ENCODE data around the gene SPON1. TPM values are rescaled to one million over a fixed set of nuclear protein-coding genes. Genes with fewer than 3 reads are reported as not detected.

The SPON1 gene
- total and polyA plus RNA-seq, 2 donors (not counting 1 experiment from before 2014, with no cell fraction given), result 0.30 TPM; not detected in 1

GRCh38 chr11:14140991-14141390 lies 178.5 kb downstream of the SPON1 start:
- H3K4me3 ChIP-seq (ENCODE audit: control extremely low read depth in 1 of 5, extremely low read depth in 1 of 5, insufficient read depth in 1 of 5, low read depth in 2 of 5, low read length in 4 of 5), result no peak overlapping the region
- no peak overlapping the region for H2AFZ ChIP-seq (ENCODE audit: insufficient read depth, low read depth, low read length, poor library complexity, severe bottlenecking)
- no peak for ATAC-seq (ENCODE audit: low read depth)
- H3K27me3 Mint-ChIP-seq, result no peaks in the 10 kb centered on the region
- ChIA-PET POLR2A (no interaction called here), CTCF (no interaction called here)
- H3K4me1 Mint-ChIP-seq, result no peaks in the 10 kb centered on the region
- TF ChIP-seq CTCF (IDR thresholded peaks at IDR 0.05), result no peak
- no peak for TF ChIP-seq EZH2 (IDR thresholded peaks at IDR 0.05; ENCODE audit: borderline replicate concordance, insufficient read depth, low read depth, low read length, poor library complexity, severe bottlenecking)
- H3K4me1 ChIP-seq (ENCODE audit: control insufficient read depth in 2 of 2, insufficient read depth in 2 of 2, low read length in 2 of 2), result no peaks in the 10 kb centered on the region
- H3K4me3 Mint-ChIP-seq, result no peak overlapping the region
- H3K27ac Mint-ChIP-seq, result no peak overlapping the region
- DNase-seq, result no peak
- H3K36me3 ChIP-seq (replicated peaks in 1 of 2; ENCODE audit: control extremely low read depth in 1 of 2, control insufficient read depth in 1 of 2, extremely low read depth in 1 of 2, insufficient read depth in 2 of 2, low read length in 1 of 2), result no peaks in the 10 kb centered on the region
- no peak overlapping the region for H3K4me2 ChIP-seq (replicated peaks; ENCODE audit: low read depth, low read length, poor library complexity, severe bottlenecking)
- H3K27ac ChIP-seq (ENCODE audit: low read length in 2 of 2), result no peak overlapping the region
- H3K79me2 ChIP-seq (ENCODE audit: control insufficient read depth, insufficient read depth, low read length), result no peaks in the 10 kb centered on the region
- no peaks in the 10 kb centered on the region for H4K20me1 ChIP-seq (ENCODE audit: control insufficient read depth, insufficient read depth, low read length, poor library complexity, severe bottlenecking)
- H3K9me3 ChIP-seq (ENCODE audit: control extremely low read depth in 1 of 3, control insufficient read depth in 2 of 3, insufficient read depth in 1 of 3, low read length in 2 of 3), result no peaks in the 10 kb centered on the region
- intact Hi-C loops (cut with micrococcal nuclease), result no loop called here
- H3K9me3 Mint-ChIP-seq (ENCODE audit: insufficient read depth), result no peaks in the 10 kb centered on the region
- no peak overlapping the region for H3K9ac ChIP-seq (ENCODE audit: low read length)
- 89% methylated on average over 1 of the region's 3 CpGs for WGBS (ENCODE audit: insufficient coverage)
- no peaks in the 10 kb centered on the region for H3K27me3 ChIP-seq (replicated peaks in 1 of 4; ENCODE audit: control extremely low read depth in 1 of 4, control insufficient read depth in 3 of 4, insufficient read depth in 4 of 4, low read length in 3 of 4)

- no peaks in the 10 kb centered on the region for H3K9me3 ChIP-seq (ENCODE audit: control extremely low read depth in 1 of 3, control insufficient read depth in 2 of 3, insufficient read depth in 1 of 3, low read length in 2 of 3)
- ChIA-PET CTCF (no interaction called here), POLR2A (no interaction called here)
- no peaks in the 10 kb centered on the region for H3K79me2 ChIP-seq (ENCODE audit: control insufficient read depth, insufficient read depth, low read length)
- no peak for ATAC-seq (ENCODE audit: low read depth)
- WGBS (ENCODE audit: insufficient coverage), result no CpG with 5 or more reads among the region's 1 CpG
- no peaks in the 10 kb centered on the region for H4K20me1 ChIP-seq (ENCODE audit: control insufficient read depth, insufficient read depth, low read length, poor library complexity, severe bottlenecking)
- H3K27me3 ChIP-seq (replicated peaks in 1 of 4; ENCODE audit: control extremely low read depth in 1 of 4, control insufficient read depth in 3 of 4, insufficient read depth in 4 of 4, low read length in 3 of 4), result no peaks in the 10 kb centered on the region
- no peaks in the 10 kb centered on the region for H3K4me1 Mint-ChIP-seq
- H3K4me1 ChIP-seq (ENCODE audit: control insufficient read depth in 2 of 2, insufficient read depth in 2 of 2, low read length in 2 of 2), result no peaks in the 10 kb centered on the region
- H3K36me3 ChIP-seq (replicated peaks in 1 of 2; ENCODE audit: control extremely low read depth in 1 of 2, control insufficient read depth in 1 of 2, extremely low read depth in 1 of 2, insufficient read depth in 2 of 2, low read length in 1 of 2), result no peaks in the 10 kb centered on the region
- no peaks in the 10 kb centered on the region for H3K27me3 Mint-ChIP-seq
- no peak overlapping the region for H3K9ac ChIP-seq (ENCODE audit: low read length)
- DNase-seq, result no peak
- no peak overlapping the region for H3K4me2 ChIP-seq (replicated peaks; ENCODE audit: low read depth, low read length, poor library complexity, severe bottlenecking)
- no peak for TF ChIP-seq EZH2 (IDR thresholded peaks at IDR 0.05; ENCODE audit: borderline replicate concordance, insufficient read depth, low read depth, low read length, poor library complexity, severe bottlenecking)
- intact Hi-C loops (cut with micrococcal nuclease), result no loop called here
- H3K27ac Mint-ChIP-seq, result no peak overlapping the region
- H3K4me3 Mint-ChIP-seq, result no peak overlapping the region
- no peak overlapping the region for H3K27ac ChIP-seq (ENCODE audit: low read length in 2 of 2)
- no peak overlapping the region for H2AFZ ChIP-seq (ENCODE audit: insufficient read depth, low read depth, low read length, poor library complexity, severe bottlenecking)
- H3K4me3 ChIP-seq (ENCODE audit: control extremely low read depth in 1 of 5, extremely low read depth in 1 of 5, insufficient read depth in 1 of 5, low read depth in 2 of 5, low read length in 4 of 5), result no peak overlapping the region
- H3K9me3 Mint-ChIP-seq (ENCODE audit: insufficient read depth), result no peaks in the 10 kb centered on the region
Observed at GRCh38 chr11:14141676-14142075, 179.2 kb downstream of the SPON1 start.

Measured in B cell (primary cell).